ENCODE results near the gene LGR4. TPM values are rescaled to one million over a fixed set of nuclear protein-coding genes. Genes with fewer than 3 reads are reported as not detected.

Gene LGR4
- total and polyA plus RNA-seq, 2 of the 13 experiments (the other 11 are each of a cell fraction or from before 2014, with no cell fraction given): 42.1 to 68.7 TPM

- no peak for TF ChIP-seq ZNF296 (CRISPR knock-in tag; conservative IDR thresholded peaks at IDR 0.05)
- TF ChIP-seq ZNF703 (CRISPR knock-in tag; IDR thresholded peaks at IDR 0.05; ENCODE audit: borderline replicate concordance): no peak
- TF ChIP-seq ZNF543 (CRISPR knock-in tag; IDR thresholded peaks at IDR 0.05): no peak
- TF ChIP-seq NONO (IDR thresholded peaks at IDR 0.05): no peak
- TF ChIP-seq NONO (CRISPR knock-in tag; conservative IDR thresholded peaks at IDR 0.05): 0 out of 2 replicates have a peak, but pooled peaks have one; percentile 2
- TF ChIP-seq HHEX (CRISPR knock-in tag; IDR thresholded peaks at IDR 0.05): peak; percentile 53; the same call in 1 of the 2 replicates
- TF ChIP-seq ZNF3 (CRISPR knock-in tag; IDR thresholded peaks at IDR 0.05): no peak
- no peak for TF ChIP-seq ZNF382 (CRISPR knock-in tag; IDR thresholded peaks at IDR 0.05; ENCODE audit: borderline replicate concordance)
- TF ChIP-seq ZFX (CRISPR knock-in tag; IDR thresholded peaks at IDR 0.05; ENCODE audit: low read depth): 0 out of 2 replicates have a peak, but pooled peaks have one; percentile 17
- no peak for TF ChIP-seq NFIB (CRISPR knock-in tag; IDR thresholded peaks at IDR 0.05; ENCODE audit: borderline replicate concordance)
- TF ChIP-seq DZIP1 (CRISPR knock-in tag; IDR thresholded peaks at IDR 0.05): no peak
- TF ChIP-seq SMAD3 (CRISPR knock-in tag; IDR thresholded peaks at IDR 0.05): 0 out of 2 replicates have a peak, but pooled peaks have one; percentile 16
- TF ChIP-seq ZBED4 (CRISPR knock-in tag; IDR thresholded peaks at IDR 0.05; ENCODE audit: borderline replicate concordance): no peak
- TF ChIP-seq IKZF4 (CRISPR knock-in tag; IDR thresholded peaks at IDR 0.05; ENCODE audit: borderline replicate concordance, low read depth, not compliant biosample characterization): no peak
- TF ChIP-seq MIXL1 (CRISPR knock-in tag; IDR thresholded peaks at IDR 0.05): peak; percentile 90
- TF ChIP-seq ZBTB34 (CRISPR knock-in tag; IDR thresholded peaks at IDR 0.05): no peak
- TF ChIP-seq NFIC (IDR thresholded peaks at IDR 0.05; ENCODE audit: low read length): peak; percentile 76
- TF ChIP-seq TBP (CRISPR knock-in tag; IDR thresholded peaks at IDR 0.05): no peak
These were observed 76.9 kb downstream of the LGR4 start (continued) for GRCh38 chr11:27395556-27396258.

Data from HepG2 (cell line).